Transverse colon (tissue), 4 donors: Measurements from ENCODE around the gene DBNL. TPM values are rescaled to one million over a fixed set of nuclear protein-coding genes. Genes with fewer than 3 reads are reported as not detected.
A peak's percentile ranks its signal among the peaks of the same experiment; 100 is the strongest.

Experiments
- DNase-seq: peaks from one replicate; pipeline ENCODE4 v3.0.0-alpha.2; 2019
- H3K27ac ChIP-seq, 4 donors: fragments of 200-600 bp; sonication (generic); 2 replicates each; pipeline ENCODE4 v1.5.1; 2016 to 2018; ENCODE audit warnings: inconsistent platforms in 4 of 4
- H3K27me3 ChIP-seq: fragments of 200-600 bp; sonication (generic); 2 replicates; pipeline ENCODE4 v1.5.1; 2017; ENCODE audit warnings: inconsistent platforms
- H3K36me3 ChIP-seq, 4 donors: fragments of 200-600 bp; sonication (generic); 2 replicates each; pipeline ENCODE4 v1.5.1; 2017 to 2019; ENCODE audit warnings: inconsistent platforms in 4 of 4
- H3K4me1 ChIP-seq, 4 donors: fragments of 200-600 bp; sonication (generic); 2 replicates each; pipeline ENCODE4 v1.5.1; 2017 to 2020; ENCODE audit warnings: inconsistent platforms in 4 of 4
- H3K4me3 ChIP-seq, 4 donors: fragments of 200-600 bp; sonication (generic); 1 replicate in 1 of 4; 2 replicates in 3 of 4; pipeline versions ENCODE4 v1.5.1 to v1.6.1; 2017 to 2019; ENCODE audit warnings: inconsistent platforms in 4 of 4
- H3K9me3 ChIP-seq, 2 donors: fragments of 200-600 bp; sonication (generic); 2 replicates each; pipeline ENCODE4 v1.5.1; 2017 to 2019; ENCODE audit warnings: inconsistent platforms in 2 of 2
- EP300 ChIP-seq: sonication (generic); formaldehyde crosslinking; IDR thresholded peaks from one replicate; pipeline ENCODE4 v1.6.1; 2017; ENCODE audit warnings: antibody characterized with exemption, low read depth
- POLR2A ChIP-seq: fragments of 450-650 bp; IDR thresholded peaks from one replicate; pipeline ENCODE4 v1.6.1; 2016; ENCODE audit warnings: antibody characterized with exemption, mild to moderate bottlenecking, moderate library complexity
- POLR2AphosphoS5 ChIP-seq, 3 donors: sonication (generic); formaldehyde crosslinking; IDR thresholded peaks; one replicate each; pipeline ENCODE4 v1.6.1; 2016; ENCODE audit warnings: antibody characterized with exemption in 3 of 3
- WGBS, 2 donors: methylation state at CpG; one replicate each; pipeline ENCODE4 v1.1.5; 2018; ENCODE audit warnings: low coverage in 1 of 2; 5-methylcytosine and 5-hydroxymethylcytosine counted together
- in situ Hi-C, 4 donors: fragments of 200-750 bp; cut with MboI; loops; one replicate each; pipeline versions ENCODE4 v1.15.0 to v1.15.1; 2017; ENCODE audit warnings: low sequenced_read_pairs in 3 of 4, low pct_ligation_motif_present in 1 of 4, low pct_unique_long_range_greater_than_20kb in 1 of 4
- intact Hi-C: fragments of 100-400 bp; cut with DNase I; formaldehyde crosslinking; loops from one replicate; pipeline ENCODE4 v1.15.1; 2023; ENCODE audit warnings: low total_unique reads
- total RNA-seq, 4 donors: library from RNA; depleted of rRNA; stranded (reverse); fragments of >200 nt; gene quantifications; one replicate each; pipeline ENCODE4 v1.1.0, GENCODE V29; 2016
- TF ChIP-seq, protein P1 (sequence below), 5 experiments: fragments of 200-600 bp in 3 of 5; fragments of 450-650 bp in 2 of 5; sonication (generic) in 3 of 5; IDR thresholded peaks; 1 replicate in 2 of 5; 2 replicates in 3 of 5; pipeline ENCODE4 v1.5.1; 2016 to 2017; ENCODE audit warnings: antibody characterized with exemption in 5 of 5, inconsistent platforms in 3 of 5, mild to moderate bottlenecking in 2 of 5, moderate library complexity in 1 of 5

Gene DBNL
- total RNA-seq, 4 donors from 2014 or later = 97.5 to 184 (median 137) TPM

DNA sequence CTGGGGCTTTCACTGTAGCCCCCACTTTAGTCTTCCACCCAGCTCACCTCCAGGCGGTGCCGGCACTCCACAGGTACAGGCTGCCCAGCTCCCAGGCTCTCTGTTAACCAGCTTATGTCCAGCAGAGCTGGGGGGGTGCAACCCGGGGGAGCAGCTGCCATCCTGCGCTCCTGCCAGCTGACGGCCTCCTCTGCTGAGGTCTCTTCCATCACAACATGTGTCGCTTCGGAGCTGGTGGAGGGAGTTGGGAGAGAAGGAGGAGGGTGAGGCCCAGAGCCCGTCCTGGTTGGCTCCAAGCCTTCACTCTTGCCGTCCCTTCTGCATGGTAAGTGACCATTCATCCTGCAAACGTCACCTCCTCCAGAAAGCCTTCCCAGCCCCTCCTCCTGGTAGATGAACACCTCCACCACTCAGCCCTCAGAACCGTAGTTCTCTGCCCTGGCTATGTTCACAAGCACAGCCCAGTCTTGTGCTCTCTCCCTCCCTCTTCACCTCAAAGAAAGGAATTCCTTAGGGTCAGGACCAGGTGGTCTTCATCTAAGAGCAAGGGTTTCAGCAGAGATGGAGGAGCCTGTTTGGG, 36.3 kb downstream of the DBNL start:
- peaks cover 0 to 13% (median 9%) of the 10 kb centered on the region in 4 donors for H3K4me1 ChIP-seq
- TF ChIP-seq EP300 = no peak
- H3K9me3 ChIP-seq = no peaks in the 10 kb centered on the region
- no peak for DNase-seq
- H3K36me3 ChIP-seq = peaks cover 0 to 22% (median 0%) of the 10 kb centered on the region in 4 donors
- H3K27ac ChIP-seq = peak overlapping the region in 3 of 4 donors; percentile 93 to 99 (median 94)
- no peaks in the 10 kb centered on the region for H3K27me3 ChIP-seq
- whole genome bisulfite sequencing, 2 donors = 88% methylated on average over 11 of the region's 11 CpGs; no CpG with 5 or more reads in 1 of the 2 donors
- H3K4me3 ChIP-seq = no peak overlapping the region
- in situ Hi-C loops (no loop called here), intact Hi-C loops (no loop called here)

DNA sequence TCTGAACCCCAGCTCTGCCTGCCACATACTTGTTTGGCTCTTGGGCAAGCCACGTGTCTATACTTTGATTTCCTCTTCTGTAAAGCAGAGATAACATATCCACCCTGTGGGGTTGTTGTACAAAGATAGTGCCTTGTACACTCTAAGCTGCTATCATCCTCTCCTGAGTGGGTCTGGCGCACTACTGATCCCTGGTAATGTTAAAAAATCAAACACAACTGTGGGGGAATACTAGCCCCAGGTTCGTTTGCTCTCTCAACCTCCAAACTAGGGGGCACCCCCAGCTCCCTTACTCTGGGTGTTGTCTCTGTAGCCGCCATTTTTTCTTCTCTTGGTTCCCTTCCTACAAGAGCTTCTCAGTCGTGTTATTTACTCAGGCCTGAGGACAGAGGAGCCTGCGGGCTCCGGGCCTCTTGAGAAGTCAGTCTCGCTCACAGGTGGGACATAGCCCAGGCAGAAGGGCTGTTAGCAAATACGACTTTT, 36.8 kb downstream of the DBNL start:
- H3K27ac ChIP-seq = peak overlapping the region; percentile 93 to 99 (median 95)
- no peak for DNase-seq
- in situ Hi-C loops (no loop called here), intact Hi-C loops (no loop called here)
- no peaks in the 10 kb centered on the region for H3K9me3 ChIP-seq
- peaks cover 0 to 13% (median 9%) of the 10 kb centered on the region in 4 donors for H3K4me1 ChIP-seq
- TF ChIP-seq POLR2A (no peak), POLR2AphosphoS5 (IDR thresholded peaks at IDR 0.05) (no peak), EP300 (no peak)
- TF ChIP-seq, protein P1, sequence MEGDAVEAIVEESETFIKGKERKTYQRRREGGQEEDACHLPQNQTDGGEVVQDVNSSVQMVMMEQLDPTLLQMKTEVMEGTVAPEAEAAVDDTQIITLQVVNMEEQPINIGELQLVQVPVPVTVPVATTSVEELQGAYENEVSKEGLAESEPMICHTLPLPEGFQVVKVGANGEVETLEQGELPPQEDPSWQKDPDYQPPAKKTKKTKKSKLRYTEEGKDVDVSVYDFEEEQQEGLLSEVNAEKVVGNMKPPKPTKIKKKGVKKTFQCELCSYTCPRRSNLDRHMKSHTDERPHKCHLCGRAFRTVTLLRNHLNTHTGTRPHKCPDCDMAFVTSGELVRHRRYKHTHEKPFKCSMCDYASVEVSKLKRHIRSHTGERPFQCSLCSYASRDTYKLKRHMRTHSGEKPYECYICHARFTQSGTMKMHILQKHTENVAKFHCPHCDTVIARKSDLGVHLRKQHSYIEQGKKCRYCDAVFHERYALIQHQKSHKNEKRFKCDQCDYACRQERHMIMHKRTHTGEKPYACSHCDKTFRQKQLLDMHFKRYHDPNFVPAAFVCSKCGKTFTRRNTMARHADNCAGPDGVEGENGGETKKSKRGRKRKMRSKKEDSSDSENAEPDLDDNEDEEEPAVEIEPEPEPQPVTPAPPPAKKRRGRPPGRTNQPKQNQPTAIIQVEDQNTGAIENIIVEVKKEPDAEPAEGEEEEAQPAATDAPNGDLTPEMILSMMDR (IDR thresholded peaks at IDR 0.05) = no peak
- WGBS, 2 donors = 42% methylated on average over 9 of the region's 9 CpGs; no CpG with 5 or more reads in 1 of the 2 donors
- H3K4me3 ChIP-seq = peak overlapping the region in 3 of 4 donors; percentile 49 to 88 (median 78)
- H3K36me3 ChIP-seq = peaks cover 0 to 20% (median 0%) of the 10 kb centered on the region in 4 donors
- no peaks in the 10 kb centered on the region for H3K27me3 ChIP-seq

DNA sequence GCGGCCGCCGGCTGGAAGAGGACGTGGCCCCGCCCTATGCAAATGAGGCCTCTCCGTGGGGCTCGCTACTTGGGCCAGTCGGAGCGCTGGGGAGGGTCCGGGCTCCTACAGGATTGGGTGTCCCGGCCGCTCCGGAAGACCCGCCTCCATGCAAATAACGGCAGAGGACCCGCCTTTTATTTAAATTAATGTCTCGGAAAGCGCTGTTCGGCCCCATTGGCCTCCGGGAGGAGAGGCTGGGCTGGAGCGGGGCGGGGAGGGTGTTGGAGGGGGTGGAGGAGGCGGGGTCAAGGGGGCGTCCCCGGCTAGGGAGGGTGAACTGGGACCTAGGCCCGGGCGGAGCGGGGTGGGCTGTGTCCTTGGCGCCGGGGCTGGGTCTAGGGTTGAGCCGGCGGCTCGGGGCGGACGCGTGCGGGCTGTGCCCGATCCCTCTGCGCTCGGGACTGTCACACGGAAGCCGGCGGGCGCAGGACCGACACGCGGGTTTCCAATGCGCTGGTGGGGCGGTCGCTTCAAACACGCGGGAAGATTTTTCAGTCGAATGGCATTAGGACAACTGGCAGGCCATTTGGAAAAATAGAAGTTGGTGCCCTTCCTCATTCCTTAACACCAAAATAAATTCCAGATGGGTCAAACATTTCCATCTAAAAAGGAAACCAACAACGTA, 38.2 kb downstream of the DBNL start:
- intact Hi-C loops (no loop called here), in situ Hi-C loops (no loop called here)
- peak; percentile 12 for TF ChIP-seq POLR2A
- TF ChIP-seq EP300 = no peak
- TF ChIP-seq POLR2AphosphoS5 (IDR thresholded peaks at IDR 0.05) = peak; percentile 55 to 75 (median 55)
- TF ChIP-seq, protein P1 (IDR thresholded peaks at IDR 0.05) = no peak
- 0% methylated on average over 1 to 41 of the region's 54 CpGs for WGBS, 2 donors
- no peaks in the 10 kb centered on the region for H3K27me3 ChIP-seq
- peak; percentile 99 for DNase-seq
- H3K36me3 ChIP-seq = peaks cover 0 to 12% (median 0%) of the 10 kb centered on the region in 4 donors
- no peaks in the 10 kb centered on the region for H3K9me3 ChIP-seq
- H3K27ac ChIP-seq = peak overlapping the region; percentile 93 to 99 (median 95)
- peak overlapping the region; percentile 49 to 88 (median 72) for H3K4me3 ChIP-seq
- H3K4me1 ChIP-seq = peaks cover 0 to 17% (median 10%) of the 10 kb centered on the region in 4 donors

DNA sequence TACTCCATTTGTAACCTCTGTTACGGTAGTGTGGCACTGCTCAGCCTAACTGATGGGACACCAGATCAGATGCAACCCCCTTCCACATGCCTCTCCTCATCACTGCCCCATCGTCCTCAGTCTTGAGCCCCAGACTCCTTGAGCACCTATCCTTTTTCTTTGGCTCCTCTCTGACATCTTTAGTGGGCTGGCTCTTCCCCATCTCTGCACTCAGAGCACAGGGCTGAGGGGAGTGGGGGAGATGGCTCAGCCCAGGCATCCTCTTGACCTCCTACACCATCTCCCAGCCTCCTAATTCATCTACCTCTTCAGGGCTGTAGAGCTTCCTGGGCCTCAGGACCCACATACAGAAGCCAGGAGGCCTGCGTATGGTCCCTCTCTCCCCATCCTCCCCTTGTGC, 39.3 kb downstream of the DBNL start:
- TF ChIP-seq EP300 = no peak
- TF ChIP-seq, protein P1 (IDR thresholded peaks at IDR 0.05) = no peak
- no peak for TF ChIP-seq POLR2A
- no peak for TF ChIP-seq POLR2AphosphoS5 (IDR thresholded peaks at IDR 0.05)
- Histone ChIP-seq H3K36me3 (peaks cover 0 to 1% (median 0%) of the 10 kb centered on the region in 4 donors), H3K9me3 (no peaks in the 10 kb centered on the region), H3K27ac (peak overlapping the region in 1 of 4 donors; percentile 99), H3K27me3 (no peaks in the 10 kb centered on the region), H3K4me1 (peaks cover 0 to 24% (median 10%) of the 10 kb centered on the region in 4 donors), H3K4me3 (no peak overlapping the region)
- DNase-seq = no peak
- WGBS, 2 donors = 93 to 98% methylated on average over 2 to 3 of the region's 3 CpGs
- intact Hi-C loops (no loop called here), in situ Hi-C loops (no loop called here)
